ENCODE results near the gene SETX. TPM values are rescaled to one million over a fixed set of nuclear protein-coding genes. Genes with fewer than 3 reads are reported as not detected.

SETX gene
- total RNA-seq, 4 donors from 2014 or later, result 49.7 to 106 (median 63.0) TPM

GRCh38 chr9:132260846-132261245, 93.9 kb downstream of the SETX start:
- Histone ChIP-seq H3K27ac (no peak overlapping the region), H3K36me3 (peaks cover 0 to 40% (median 0%) of the 10 kb centered on the region in 3 donors), H3K4me1 (peaks cover 0 to 5% (median 2%) of the 10 kb centered on the region in 4 donors), H3K27me3 (no peaks in the 10 kb centered on the region), H3K9me3 (no peaks in the 10 kb centered on the region), H3K4me3 (no peak overlapping the region)
- no peak for TF ChIP-seq POLR2A (IDR thresholded peaks at IDR 0.05)
- DNase-seq, result no peak

GRCh38 chr9:132250324-132251262, 104.2 kb downstream of the SETX start:
- no peaks in the 10 kb centered on the region for H3K36me3 ChIP-seq
- no peak overlapping the region for H3K27ac ChIP-seq
- H3K4me1 ChIP-seq, result no peaks in the 10 kb centered on the region
- no peaks in the 10 kb centered on the region for H3K9me3 ChIP-seq
- no peak overlapping the region for H3K4me3 ChIP-seq
- H3K27me3 ChIP-seq, result no peaks in the 10 kb centered on the region
- no peak for TF ChIP-seq POLR2A (IDR thresholded peaks at IDR 0.05)
- DNase-seq, result no peak

- Histone ChIP-seq H3K4me3 (no peak overlapping the region), H3K27me3 (no peaks in the 10 kb centered on the region), H3K36me3 (no peaks in the 10 kb centered on the region), H3K9me3 (no peaks in the 10 kb centered on the region), H3K4me1 (no peaks in the 10 kb centered on the region), H3K27ac (no peak overlapping the region)
- TF ChIP-seq CTCF (IDR thresholded peaks at IDR 0.05) (no peak), POLR2A (IDR thresholded peaks at IDR 0.05) (no peak)
- DNase-seq, result no peak
Observed at GRCh38 chr9:132249690-132250089, 105.1 kb downstream of the SETX start.

- DNase-seq, result no peak
- no peak overlapping the region for H3K4me3 ChIP-seq
- no peaks in the 10 kb centered on the region for H3K27me3 ChIP-seq
- H3K27ac ChIP-seq, result no peak overlapping the region
- TF ChIP-seq POLR2A (IDR thresholded peaks at IDR 0.05), result no peak
- TF ChIP-seq CTCF (IDR thresholded peaks at IDR 0.05), result no peak
- H3K9me3 ChIP-seq, result no peaks in the 10 kb centered on the region
- no peaks in the 10 kb centered on the region for H3K36me3 ChIP-seq
- no peaks in the 10 kb centered on the region for H3K4me1 ChIP-seq
Observed at GRCh38 chr9:132249123-132249522, 105.7 kb downstream of the SETX start.

- no peak overlapping the region for H3K4me3 ChIP-seq
- no peaks in the 10 kb centered on the region for H3K9me3 ChIP-seq
- H3K36me3 ChIP-seq, result no peaks in the 10 kb centered on the region
- no peak for DNase-seq
- TF ChIP-seq POLR2A (IDR thresholded peaks at IDR 0.05), result no peak
- TF ChIP-seq CTCF (IDR thresholded peaks at IDR 0.05), result no peak
- peaks cover 0 to 3% (median under 1%) of the 10 kb centered on the region in 4 donors for H3K4me1 ChIP-seq
- H3K27me3 ChIP-seq, result no peaks in the 10 kb centered on the region
- no peak overlapping the region for H3K27ac ChIP-seq
Observed at GRCh38 chr9:132247942-132248341, 106.8 kb downstream of the SETX start.

GRCh38 chr9:132245465-132245864, 109.3 kb downstream of the SETX start:
- TF ChIP-seq CTCF (IDR thresholded peaks at IDR 0.05), result no peak
- Histone ChIP-seq H3K36me3 (no peaks in the 10 kb centered on the region), H3K4me1 (peaks cover 0 to 18% (median 7%) of the 10 kb centered on the region in 4 donors), H3K27ac (no peak overlapping the region), H3K27me3 (no peaks in the 10 kb centered on the region), H3K9me3 (no peaks in the 10 kb centered on the region), H3K4me3 (no peak overlapping the region)
- no peak for DNase-seq

All from Peyer's patch (tissue), 4 donors.